Right lobe of liver (tissue), 4 donors: ENCODE results near the gene KIF9.

ENCODE experiments used
- CTCF ChIP-seq, 4 donors: fragments of 200-600 bp in 3 of 4; fragments of 450-650 bp in 1 of 4; IDR thresholded peaks; one replicate each; pipeline versions ENCODE4 v1.5.1 to v1.8.0; 2016 to 2022; ENCODE audit warnings: antibody characterized with exemption in 4 of 4, mild to moderate bottlenecking in 2 of 4
- POLR2A ChIP-seq: fragments of 450-650 bp; IDR thresholded peaks from one replicate; pipeline ENCODE4 v1.6.1; 2017; ENCODE audit warnings: antibody characterized with exemption, mild to moderate bottlenecking
- donor health status: DM: no; HTN: no; CAD: no.
- donor health status: DM: no; HTN: no; CAD: no.
- donor health status: DM: no; HTN: yes; CAD: no.

GRCh38 chr3:47259114-47259513, 23.5 kb downstream of the KIF9 start:
- TF ChIP-seq CTCF (IDR thresholded peaks at IDR 0.05) (no peak), POLR2A (no peak)
